Activated CD4-positive, CD25-positive, alpha-beta regulatory T cell treated with anti-CD3 and anti-CD28 coated beads, Interleukin-2, amount 50 U/mL, for 24 hours (primary cell): ENCODE data around the gene SLC2A11.

ENCODE experiments used
- ATAC-seq, 2 donors: fragments of 150-1000 bp; cut with Tn5 transposase; one replicate each; pipeline ENCODE4 v1.10.0; 2021; ENCODE audit warnings: mild to moderate bottlenecking in 1 of 2, moderate library complexity in 1 of 2

Gene SLC2A11

GRCh38 chr22:23832226-23833016, 25.3 kb upstream of the SLC2A11 start:
- ATAC-seq: no peak

GRCh38 chr22:23833017-23833751, 24.5 kb upstream of the SLC2A11 start:
- ATAC-seq: no peak

- ATAC-seq: no peak
Observed at GRCh38 chr22:23833911-23834317, 23.8 kb upstream of the SLC2A11 start.

DNA sequence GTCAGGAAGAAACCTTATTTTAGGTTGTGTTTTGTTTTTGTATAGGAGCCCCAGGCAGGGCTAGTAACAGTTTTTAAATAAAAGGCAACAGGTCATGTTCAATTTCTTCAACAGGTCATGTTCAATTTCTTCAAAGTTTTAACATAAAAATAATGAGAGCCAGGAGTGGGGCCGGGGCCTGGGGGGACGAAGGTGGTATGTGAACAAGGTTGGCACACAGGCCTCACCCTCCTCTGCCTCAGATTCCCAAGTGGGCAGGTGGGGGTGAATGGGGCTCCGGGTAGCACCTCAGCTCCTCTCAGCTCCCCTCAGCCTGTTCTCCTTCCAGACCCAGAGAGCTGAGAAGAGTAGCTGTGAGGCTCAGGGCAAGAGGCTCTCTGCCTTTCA, 23.3 kb upstream of the SLC2A11 start:
- ATAC-seq: no peak

- ATAC-seq: no peak
Observed at GRCh38 chr22:23834793-23835483, 22.7 kb upstream of the SLC2A11 start.

DNA sequence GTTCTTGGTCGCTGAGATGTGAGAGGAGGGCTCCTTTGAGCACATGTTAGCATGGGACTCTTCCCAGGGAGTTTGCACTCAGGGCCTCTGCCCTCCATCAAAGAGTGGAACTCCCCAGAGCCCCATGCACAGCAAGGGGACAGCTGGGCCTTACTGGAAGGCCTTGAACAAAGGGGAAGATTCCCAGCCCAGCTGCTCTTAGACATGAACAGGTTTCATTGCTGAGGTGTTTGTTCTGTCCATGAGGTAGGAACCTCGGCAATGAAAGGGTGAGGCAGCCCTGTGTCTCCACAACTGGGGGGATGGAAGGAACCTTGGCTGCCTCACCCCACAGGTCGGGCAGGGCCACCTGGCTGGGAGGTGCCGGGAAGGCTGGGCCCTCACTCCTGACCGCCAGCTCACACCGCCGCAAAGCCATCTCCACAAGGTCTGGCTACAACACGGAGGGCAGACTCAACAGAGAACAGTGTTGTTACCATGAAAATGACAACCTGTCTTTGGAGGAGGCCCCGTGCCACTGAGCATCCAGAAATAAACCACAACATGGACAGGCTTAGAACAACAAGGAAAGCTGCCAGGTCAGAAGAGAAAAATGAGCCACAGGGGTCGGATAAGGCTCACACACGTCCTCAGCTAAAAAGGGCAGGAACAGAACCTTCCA, 22.1 kb upstream of the SLC2A11 start:
- ATAC-seq: no peak

DNA sequence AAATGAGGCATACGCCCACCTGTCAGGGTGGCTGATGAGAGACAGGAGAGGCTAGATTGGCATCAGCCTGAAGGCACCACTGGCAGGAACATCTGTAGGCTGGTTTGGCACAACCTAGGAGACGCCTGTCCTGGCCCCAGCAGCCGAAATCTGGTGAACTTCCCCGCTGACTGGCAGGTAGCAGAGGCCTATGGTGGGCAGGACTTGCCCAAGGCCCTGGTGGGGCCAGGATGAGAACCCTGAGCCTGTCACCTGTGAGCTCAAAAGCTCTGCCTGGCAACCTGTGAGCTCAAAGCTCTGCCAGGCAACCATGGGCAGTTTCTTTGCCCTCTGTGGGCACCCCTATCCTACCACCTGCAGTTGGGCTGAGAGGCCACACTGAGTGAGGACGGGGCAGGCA, 21.4 kb upstream of the SLC2A11 start:
- no peak for ATAC-seq

- no peak for ATAC-seq
Observed at GRCh38 chr22:23836692-23837495, 20.8 kb upstream of the SLC2A11 start.

- no peak for ATAC-seq
Observed at GRCh38 chr22:23837496-23837859, 20.2 kb upstream of the SLC2A11 start.

GRCh38 chr22:23837911-23838680, 19.6 kb upstream of the SLC2A11 start:
- no peak for ATAC-seq

DNA sequence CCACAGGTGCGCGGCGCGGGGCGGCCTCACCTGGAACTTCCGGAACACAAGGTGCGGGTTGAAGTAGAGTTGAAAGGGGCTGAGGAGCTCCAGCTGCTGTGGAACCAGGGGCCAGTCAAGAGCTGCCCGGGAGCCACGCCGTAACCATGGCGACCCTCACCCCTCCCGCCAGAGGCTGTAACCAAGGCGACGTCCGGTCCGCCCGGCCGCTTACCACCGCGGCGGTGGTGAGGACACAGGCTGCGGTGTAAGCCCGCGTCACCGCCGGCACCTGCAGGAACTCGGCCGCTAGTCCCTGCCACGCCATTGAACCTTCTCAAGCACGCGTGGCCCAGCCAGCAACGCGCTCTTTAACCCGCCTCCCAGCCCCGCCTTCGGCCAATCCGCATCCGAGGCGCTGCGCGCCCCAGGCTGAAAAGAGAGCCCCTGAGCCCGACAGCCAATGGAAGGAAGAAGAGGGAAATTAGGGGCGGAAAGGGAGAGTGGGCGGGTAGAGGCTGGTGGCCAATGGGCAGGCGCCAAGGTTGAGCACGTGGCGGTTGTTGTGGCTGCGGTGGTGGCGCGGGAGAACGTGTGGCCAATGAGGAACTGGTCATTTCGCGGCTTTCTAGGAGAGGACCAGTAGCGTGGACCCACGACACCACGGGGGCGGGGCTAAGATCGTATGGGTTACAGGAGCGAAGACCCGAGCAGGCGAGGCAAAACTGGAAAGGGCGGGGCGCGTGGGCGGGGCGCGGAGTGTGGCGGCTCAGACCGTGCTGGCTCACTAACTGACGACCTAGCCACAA, 18.8 kb upstream of the SLC2A11 start, which contains the start of gene DERL3:
TSS of gene DERL3 (minus strand) at position 326 of the 788 bp plus-strand sequence. CDS start at position 307, 19 bp downstream.
- ATAC-seq: peak; percentile 89 to 92

GRCh38 chr22:23840026-23840425, 17.6 kb upstream of the SLC2A11 start:
- ATAC-seq: no peak

DNA sequence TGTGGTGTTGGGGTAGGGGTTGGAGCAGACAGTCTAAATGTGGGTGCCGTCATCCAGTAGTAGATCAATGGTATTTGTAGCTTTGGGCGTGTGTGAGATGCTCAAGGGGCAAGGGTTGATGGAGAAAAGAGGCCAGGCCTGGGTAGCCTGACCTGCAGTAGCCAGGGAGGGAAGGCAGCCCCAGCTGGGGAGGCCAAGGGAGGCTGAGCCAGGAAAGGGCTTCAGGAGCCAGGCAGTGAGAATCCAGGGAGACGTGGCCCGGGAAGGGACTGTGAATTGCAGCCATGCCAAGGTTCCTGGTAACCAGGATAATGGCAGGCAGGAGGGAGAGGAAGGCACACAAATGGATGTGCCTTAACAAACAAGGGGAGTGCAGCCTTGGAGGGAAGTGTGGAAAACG, 16.4 kb upstream of the SLC2A11 start:
- ATAC-seq: no peak

GRCh38 chr22:23841736-23842445, 15.8 kb upstream of the SLC2A11 start:
- no peak for ATAC-seq

GRCh38 chr22:23842599-23842998, 15.1 kb upstream of the SLC2A11 start:
- no peak for ATAC-seq

GRCh38 chr22:23844739-23845202, 12.9 kb upstream of the SLC2A11 start:
- no peak for ATAC-seq

- no peak for ATAC-seq
Observed at GRCh38 chr22:23845265-23846080, 12.2 kb upstream of the SLC2A11 start.

DNA sequence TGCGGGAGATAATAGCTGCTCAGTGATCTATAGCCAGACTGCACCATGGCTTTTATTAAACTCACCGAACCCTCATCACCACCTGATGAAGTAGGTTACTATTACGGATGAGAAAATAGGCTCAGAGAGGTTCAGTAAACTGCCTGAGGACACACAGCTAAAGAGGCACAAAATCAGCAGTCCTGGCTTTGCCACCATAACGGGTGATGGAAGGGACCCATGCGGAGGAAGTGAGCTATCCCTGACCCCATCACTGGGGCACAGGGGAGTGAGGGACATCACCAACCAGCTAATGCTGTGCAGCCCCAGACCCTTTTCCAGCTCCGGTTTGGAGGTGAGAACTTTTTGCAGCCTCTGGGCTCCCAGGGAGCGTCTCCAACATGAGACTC, 11.6 kb upstream of the SLC2A11 start:
- ATAC-seq: no peak
